GM10847 (cell line): ENCODE results near the gene MTCH2.

ENCODE experiments used
- POLR2A ChIP-seq: IDR thresholded peaks from 2 replicates; pipeline ENCODE4 v1.6.1; 2011; ENCODE audit not compliant: insufficient read length; ENCODE audit errors: extremely low read depth

MTCH2 gene

DNA sequence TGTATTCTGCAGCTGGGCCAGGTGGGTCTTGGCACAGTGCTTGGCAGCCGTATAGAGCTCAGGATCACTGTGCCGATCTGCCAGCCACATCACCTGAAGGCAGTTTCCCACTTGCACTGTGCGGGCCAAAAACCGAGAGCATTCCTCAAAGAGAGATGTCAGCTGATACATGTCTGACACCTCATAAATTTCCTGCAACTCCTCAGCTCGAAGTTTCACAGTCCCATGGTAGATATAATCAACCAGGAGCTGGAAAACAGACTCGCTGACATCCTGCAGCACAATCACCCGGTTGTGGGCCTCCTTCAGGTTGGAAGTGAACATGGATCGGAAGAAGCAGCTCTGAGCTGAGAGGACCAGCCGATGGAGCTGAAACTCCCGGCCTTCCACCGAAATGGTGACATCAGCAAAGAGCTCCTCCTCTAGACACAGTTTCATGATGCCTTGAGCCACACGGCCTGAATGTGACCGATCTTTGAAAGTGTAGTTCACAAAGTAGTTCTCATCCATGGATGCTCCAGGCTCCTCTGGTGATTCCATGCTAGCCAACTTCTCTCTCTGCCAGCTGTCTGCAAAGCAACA lies 64.8 kb downstream of the MTCH2 start:
- TF ChIP-seq POLR2A: no peak

DNA sequence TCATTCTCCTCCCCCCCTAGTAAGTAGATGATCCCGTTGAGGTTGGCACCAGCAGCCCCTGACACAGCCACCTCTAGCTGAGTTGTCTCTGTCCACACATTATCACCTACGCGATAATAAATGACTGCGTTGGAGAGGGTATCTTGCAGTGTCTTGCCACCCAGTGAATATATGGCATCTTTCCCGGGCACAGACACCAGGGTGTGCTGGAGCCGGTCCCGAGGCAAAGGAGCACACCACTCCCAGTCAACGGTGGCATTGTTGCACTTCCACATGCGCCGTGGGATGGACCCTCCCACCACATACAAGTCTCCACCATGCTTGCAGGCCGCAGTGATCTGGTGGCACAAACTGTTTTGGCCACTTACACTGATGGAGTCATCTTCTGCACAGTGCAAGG lies 69.0 kb downstream of the MTCH2 start:
- TF ChIP-seq POLR2A: no peak

DNA sequence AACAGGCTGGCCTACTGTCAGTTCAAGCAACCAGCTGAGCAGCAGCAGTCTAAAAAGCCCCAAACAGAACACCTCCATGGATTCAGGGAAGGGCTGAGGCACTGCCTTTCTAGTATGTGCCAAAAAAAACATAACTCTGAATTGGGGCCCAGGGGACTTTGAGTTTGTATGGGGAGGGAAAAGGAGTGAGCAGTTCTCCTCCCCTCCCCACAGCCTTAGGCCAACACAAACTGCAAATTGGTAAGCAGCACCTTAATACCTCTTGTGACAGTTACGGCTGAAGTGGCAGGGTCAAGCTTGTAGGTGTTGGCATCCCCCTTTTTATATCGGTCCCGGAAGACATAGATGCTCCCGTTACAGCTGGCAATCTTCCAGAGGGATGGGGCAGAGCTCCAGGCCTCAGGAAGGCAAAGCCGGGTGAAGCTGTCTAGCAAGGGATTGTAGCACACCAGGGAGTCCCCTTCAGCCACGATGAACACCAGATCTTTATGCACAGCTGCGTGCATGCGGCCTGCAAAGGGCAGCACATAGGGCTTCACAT lies 69.6 kb downstream of the MTCH2 start:
- no peak for TF ChIP-seq POLR2A

DNA sequence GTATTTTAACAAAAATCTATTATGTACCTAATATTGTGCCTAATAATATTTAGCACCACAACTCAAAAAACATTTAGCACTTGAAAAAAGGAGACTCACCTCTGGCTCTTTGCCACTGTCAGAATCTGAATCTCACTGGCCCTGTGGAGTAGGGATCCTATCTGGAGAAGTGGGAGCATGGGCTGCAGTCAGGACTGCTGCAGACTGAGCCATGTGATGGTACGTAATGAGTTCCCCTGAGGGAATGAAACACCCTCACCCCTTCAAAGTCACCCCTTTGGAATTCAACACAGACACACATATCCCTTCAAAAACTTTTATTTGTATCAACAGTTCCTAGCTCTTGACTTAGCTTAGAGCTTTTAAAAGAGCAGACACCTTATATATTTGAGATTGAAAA lies 70.5 kb downstream of the MTCH2 start:
- TF ChIP-seq POLR2A: no peak

DNA sequence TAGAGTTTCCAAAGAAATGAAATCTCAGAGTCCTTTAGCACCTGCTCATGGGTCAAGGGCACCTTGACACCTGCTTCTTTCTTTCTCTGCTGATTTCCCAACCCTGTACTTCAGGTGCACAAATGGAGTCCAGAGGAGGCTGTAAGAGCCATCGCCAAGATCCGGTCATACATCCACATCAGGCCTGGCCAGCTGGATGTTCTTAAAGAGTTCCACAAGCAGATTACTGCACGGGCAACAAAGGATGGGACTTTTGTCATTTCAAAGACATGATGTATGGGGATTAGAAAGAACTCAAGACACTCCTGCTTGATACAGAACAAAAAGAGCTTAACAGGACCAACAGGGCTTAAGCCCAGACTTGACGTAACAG lies 71.0 kb downstream of the MTCH2 start:
- TF ChIP-seq POLR2A: no peak

DNA sequence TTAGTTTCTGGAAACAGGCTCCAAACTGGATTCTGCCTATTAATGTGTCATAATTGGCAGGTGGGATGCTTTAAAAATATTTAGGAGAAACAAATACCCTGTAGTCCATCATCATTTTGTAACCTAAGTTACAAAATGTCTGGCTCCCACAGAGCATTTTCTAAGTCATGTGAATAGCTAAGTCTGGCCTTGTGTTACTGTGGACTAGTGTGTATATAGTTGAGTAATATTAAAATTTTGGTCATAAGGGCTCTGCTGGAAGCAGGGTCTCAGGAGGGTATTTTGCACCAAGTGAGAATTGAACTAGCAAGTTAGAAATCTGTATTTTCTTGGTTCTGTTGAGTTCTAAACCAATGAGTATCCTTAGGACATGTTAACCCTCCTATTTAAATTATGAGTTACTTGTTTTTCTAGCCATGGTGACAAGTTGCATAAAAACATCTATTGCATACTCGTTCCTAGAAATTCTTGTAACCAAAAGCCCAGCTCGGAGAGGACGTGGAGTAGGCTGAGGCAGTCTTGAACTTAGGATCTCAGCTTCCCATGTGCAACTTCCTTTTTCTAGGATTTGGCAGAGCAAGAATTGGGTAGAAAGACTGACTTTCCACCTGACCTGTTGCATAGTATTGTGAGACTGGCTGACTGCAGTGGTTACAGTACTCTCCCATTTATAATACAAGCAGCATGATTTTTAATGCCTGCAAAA lies 71.6 kb downstream of the MTCH2 start:
- no peak for TF ChIP-seq POLR2A

DNA sequence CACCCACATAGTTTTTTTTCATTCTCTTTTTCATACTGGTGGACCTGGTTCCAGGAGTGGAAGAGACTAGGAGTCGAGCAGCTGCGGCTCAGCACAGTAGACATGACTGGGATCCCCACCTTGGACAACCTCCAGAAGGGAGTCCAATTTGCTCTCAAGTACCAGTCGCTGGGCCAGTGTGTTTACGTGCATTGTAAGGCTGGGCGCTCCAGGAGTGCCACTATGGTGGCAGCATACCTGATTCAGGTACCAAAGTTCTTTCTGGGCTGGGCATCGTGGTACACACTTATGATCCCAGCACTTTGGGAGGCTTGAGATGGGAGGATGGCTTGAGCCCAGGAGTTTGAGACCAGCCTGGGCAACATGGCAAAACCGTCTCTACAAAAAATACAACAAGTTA lies 72.7 kb downstream of the MTCH2 start:
- TF ChIP-seq POLR2A: no peak
